HL-60 (cell line): ENCODE results near the gene CLDN6.

Experiments
- CTCF ChIP-seq: IDR thresholded peaks from one replicate; pipeline ENCODE4 v1.5.1; 2011; ENCODE audit warnings: low read length, control low read depth, inconsistent platforms; ENCODE audit not compliant: insufficient read depth
- POLR2AphosphoS5 ChIP-seq: IDR thresholded peaks from 2 replicates; pipeline ENCODE4 v1.6.1; 2012; ENCODE audit warnings: low read depth
- TF ChIP-seq, protein P1 (sequence below): IDR thresholded peaks from 2 replicates; pipeline ENCODE4 v1.6.1; 2012; ENCODE audit warnings: low read depth; ENCODE audit not compliant: insufficient replicate concordance

DNA sequence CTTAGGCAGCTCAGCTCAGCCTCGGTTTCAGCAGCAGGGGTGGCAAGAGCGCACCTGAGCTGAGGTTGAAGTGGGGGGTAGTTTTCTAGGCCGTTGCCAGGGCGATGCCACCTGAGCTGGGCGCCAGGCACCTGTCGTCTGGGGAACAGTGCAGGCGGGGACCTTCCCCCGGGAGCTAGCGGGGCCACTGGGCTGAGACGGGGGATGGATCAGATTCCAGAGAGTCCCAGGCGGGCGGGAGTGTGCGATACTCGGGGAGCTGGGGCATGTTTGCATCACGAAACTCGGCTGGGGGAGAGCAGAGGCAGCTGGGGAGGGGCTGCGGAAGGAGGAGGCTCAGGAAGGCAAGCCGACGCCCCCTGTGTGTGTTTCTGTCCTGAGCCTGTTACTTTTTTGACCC, 5.7 kb downstream of the CLDN6 start:
- no peak for TF ChIP-seq CTCF
- TF ChIP-seq POLR2AphosphoS5: no peak
- TF ChIP-seq, protein P1, sequence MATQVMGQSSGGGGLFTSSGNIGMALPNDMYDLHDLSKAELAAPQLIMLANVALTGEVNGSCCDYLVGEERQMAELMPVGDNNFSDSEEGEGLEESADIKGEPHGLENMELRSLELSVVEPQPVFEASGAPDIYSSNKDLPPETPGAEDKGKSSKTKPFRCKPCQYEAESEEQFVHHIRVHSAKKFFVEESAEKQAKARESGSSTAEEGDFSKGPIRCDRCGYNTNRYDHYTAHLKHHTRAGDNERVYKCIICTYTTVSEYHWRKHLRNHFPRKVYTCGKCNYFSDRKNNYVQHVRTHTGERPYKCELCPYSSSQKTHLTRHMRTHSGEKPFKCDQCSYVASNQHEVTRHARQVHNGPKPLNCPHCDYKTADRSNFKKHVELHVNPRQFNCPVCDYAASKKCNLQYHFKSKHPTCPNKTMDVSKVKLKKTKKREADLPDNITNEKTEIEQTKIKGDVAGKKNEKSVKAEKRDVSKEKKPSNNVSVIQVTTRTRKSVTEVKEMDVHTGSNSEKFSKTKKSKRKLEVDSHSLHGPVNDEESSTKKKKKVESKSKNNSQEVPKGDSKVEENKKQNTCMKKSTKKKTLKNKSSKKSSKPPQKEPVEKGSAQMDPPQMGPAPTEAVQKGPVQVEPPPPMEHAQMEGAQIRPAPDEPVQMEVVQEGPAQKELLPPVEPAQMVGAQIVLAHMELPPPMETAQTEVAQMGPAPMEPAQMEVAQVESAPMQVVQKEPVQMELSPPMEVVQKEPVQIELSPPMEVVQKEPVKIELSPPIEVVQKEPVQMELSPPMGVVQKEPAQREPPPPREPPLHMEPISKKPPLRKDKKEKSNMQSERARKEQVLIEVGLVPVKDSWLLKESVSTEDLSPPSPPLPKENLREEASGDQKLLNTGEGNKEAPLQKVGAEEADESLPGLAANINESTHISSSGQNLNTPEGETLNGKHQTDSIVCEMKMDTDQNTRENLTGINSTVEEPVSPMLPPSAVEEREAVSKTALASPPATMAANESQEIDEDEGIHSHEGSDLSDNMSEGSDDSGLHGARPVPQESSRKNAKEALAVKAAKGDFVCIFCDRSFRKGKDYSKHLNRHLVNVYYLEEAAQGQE: no peak
